ENCODE data around the gene GABRB2.

GABRB2 gene

GRCh38 chr5:161387121-161387520 is 159.4 kb downstream of the GABRB2 start:
- H3K4me3 ChIP-seq (replicated peaks in 1 of 2; ENCODE audit: low read depth in 2 of 2, low read length in 2 of 2): no peak overlapping the region
- no peak for DNase-seq (ENCODE audit: low read depth in 2 of 2)
- TF ChIP-seq CTCF (IDR thresholded peaks at IDR 0.05; ENCODE audit: low read depth, low read length): no peak

DNA sequence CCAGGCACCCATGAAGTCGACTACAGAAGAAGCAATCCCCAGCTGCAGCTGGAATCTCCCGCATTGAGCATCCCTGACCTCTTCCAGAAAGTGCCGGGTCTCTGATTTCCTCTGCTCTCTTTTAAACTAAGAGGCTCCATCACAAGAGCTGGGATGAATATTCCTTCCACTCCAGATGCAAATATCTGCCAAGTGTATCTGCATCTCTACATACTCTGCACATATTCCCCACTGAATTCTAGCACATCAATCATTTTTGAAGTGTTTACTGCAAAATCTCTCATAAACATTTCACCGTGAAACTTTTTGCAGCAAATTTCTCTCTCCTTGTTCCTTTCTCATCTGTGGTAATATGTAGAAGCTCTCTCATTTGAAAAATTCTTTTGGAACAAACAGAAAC is 161.5 kb downstream of the GABRB2 start:
- H3K4me3 ChIP-seq (replicated peaks in 1 of 2; ENCODE audit: low read depth in 2 of 2, low read length in 2 of 2): no peak overlapping the region
- no peak for TF ChIP-seq CTCF (IDR thresholded peaks at IDR 0.05; ENCODE audit: low read depth, low read length)
- no peak for DNase-seq (ENCODE audit: low read depth in 2 of 2)

DNA sequence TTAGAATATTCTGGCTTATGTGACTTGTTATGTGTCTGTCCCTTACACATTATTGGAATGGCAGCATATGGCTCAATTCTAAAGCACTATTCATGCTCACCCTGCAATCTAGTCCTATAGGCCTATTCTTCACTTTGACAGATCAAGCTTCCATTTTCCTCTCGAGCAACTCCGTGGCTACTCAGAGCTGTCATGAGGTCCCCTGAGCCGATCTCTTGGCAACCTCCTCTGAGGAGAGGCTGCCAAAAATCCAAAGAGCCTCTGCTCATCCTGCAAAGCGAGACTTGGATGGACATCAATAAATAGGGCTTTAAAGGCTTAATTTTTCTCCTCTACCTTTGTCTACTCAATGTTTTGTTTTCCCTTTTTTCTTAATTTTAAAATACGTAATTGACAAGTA is 163.8 kb downstream of the GABRB2 start:
- H3K4me3 ChIP-seq (replicated peaks in 1 of 2; ENCODE audit: low read depth in 2 of 2, low read length in 2 of 2): no peak overlapping the region
- TF ChIP-seq CTCF (IDR thresholded peaks at IDR 0.05; ENCODE audit: low read depth, low read length): no peak
- DNase-seq (ENCODE audit: low read depth in 2 of 2): no peak

- no peak overlapping the region for H3K4me3 ChIP-seq (replicated peaks in 1 of 2; ENCODE audit: low read depth in 2 of 2, low read length in 2 of 2)
- TF ChIP-seq CTCF (IDR thresholded peaks at IDR 0.05; ENCODE audit: low read depth, low read length): no peak
- DNase-seq (ENCODE audit: low read depth in 2 of 2): no peak
Measured at GRCh38 chr5:161380486-161380885, 166.0 kb downstream of the GABRB2 start.

GRCh38 chr5:161378701-161379100 is 167.8 kb downstream of the GABRB2 start:
- no peak overlapping the region for H3K4me3 ChIP-seq (replicated peaks in 1 of 2; ENCODE audit: low read depth in 2 of 2, low read length in 2 of 2)
- no peak for TF ChIP-seq CTCF (IDR thresholded peaks at IDR 0.05; ENCODE audit: low read depth, low read length)
- DNase-seq (ENCODE audit: low read depth in 2 of 2): no peak

DNA sequence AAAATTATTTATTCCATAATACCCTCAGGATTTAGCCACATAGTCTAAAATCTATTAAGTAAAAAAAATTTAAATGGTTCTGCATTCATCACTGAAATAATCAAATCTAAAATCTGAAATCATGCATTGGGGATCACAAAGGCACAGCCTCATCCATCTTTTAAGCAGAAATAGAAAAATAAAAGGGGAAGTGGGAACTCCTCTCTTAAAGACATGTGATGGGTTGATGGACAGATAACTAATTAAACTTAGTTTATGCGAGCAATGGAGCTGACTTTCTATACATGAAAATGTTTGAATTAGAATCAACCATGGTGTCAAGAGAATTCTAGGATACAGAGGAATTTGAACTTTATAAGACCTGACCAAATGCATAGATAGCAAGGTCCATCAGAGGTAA is 170.5 kb downstream of the GABRB2 start:
- no peak for TF ChIP-seq CTCF (IDR thresholded peaks at IDR 0.05; ENCODE audit: low read depth, low read length)
- no peak for DNase-seq (ENCODE audit: low read depth in 2 of 2)
- H3K4me3 ChIP-seq (replicated peaks in 1 of 2; ENCODE audit: low read depth in 2 of 2, low read length in 2 of 2): no peak overlapping the region

DNA sequence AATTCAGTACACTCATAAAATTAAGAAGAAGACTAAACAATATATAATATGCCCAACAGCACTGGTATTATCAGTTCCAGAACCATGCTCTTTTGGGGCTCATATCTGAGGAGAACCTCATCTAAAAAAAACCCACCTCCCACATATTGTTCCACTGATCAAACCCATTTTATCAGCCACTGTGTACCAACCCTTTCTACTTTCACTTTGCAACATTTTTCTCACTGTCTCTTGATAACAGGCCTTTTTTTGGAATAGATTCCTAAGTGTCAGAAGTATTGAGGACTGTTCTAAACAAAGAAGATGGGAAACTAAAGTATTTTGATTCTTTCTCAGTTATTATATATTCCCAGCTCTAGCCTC is 173.2 kb downstream of the GABRB2 start:
- no peak overlapping the region for H3K4me3 ChIP-seq (replicated peaks in 1 of 2; ENCODE audit: low read depth in 2 of 2, low read length in 2 of 2)
- DNase-seq (ENCODE audit: low read depth in 2 of 2): no peak
- TF ChIP-seq CTCF (IDR thresholded peaks at IDR 0.05; ENCODE audit: low read depth, low read length): no peak

All from cardiac fibroblast (primary cell).